ENCODE results near the gene IL31RA.

The IL31RA gene

GRCh38 chr5:55880453-55880852 is 29.3 kb downstream of the IL31RA start:
- POLR2A ChIA-PET = no interaction called here
- CTCF ChIA-PET = interaction anchor here (1.2 kb wide), 1 partner anchor 12 kb away, joined by 3 read pairs; no protein-coding TSS in a partner anchor
- no peak for DNase-seq (ENCODE audit: extremely low spot score)
- TF ChIP-seq, protein P1, sequence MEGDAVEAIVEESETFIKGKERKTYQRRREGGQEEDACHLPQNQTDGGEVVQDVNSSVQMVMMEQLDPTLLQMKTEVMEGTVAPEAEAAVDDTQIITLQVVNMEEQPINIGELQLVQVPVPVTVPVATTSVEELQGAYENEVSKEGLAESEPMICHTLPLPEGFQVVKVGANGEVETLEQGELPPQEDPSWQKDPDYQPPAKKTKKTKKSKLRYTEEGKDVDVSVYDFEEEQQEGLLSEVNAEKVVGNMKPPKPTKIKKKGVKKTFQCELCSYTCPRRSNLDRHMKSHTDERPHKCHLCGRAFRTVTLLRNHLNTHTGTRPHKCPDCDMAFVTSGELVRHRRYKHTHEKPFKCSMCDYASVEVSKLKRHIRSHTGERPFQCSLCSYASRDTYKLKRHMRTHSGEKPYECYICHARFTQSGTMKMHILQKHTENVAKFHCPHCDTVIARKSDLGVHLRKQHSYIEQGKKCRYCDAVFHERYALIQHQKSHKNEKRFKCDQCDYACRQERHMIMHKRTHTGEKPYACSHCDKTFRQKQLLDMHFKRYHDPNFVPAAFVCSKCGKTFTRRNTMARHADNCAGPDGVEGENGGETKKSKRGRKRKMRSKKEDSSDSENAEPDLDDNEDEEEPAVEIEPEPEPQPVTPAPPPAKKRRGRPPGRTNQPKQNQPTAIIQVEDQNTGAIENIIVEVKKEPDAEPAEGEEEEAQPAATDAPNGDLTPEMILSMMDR (IDR thresholded peaks at IDR 0.05; ENCODE audit: control extremely low read depth, extremely low read depth, low read depth, missing control alignments) = no peak

DNA sequence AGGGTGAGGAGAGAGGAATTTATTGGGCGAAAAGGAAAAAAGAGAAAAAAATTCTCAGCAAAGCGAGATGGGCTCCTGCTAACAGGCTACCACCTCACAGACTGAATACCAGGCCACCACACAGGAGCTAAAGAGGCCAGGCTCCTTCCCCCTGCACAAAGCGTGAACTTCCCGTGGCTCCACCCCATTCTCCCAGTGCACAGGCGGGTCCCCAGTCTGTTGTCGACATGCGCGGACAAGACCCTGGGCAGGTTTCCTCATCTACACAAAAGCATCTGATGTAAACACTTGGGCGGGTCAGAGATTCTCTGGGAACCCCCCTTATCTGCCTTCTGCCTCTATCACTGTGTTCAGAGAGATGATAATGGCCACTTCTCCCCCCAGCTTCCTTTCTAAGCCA is 34.2 kb downstream of the IL31RA start:
- POLR2A ChIA-PET = no interaction called here
- CTCF ChIA-PET = no interaction called here
- TF ChIP-seq, protein P1 (IDR thresholded peaks at IDR 0.05; ENCODE audit: control extremely low read depth, extremely low read depth, low read depth, missing control alignments) = no peak

DNA sequence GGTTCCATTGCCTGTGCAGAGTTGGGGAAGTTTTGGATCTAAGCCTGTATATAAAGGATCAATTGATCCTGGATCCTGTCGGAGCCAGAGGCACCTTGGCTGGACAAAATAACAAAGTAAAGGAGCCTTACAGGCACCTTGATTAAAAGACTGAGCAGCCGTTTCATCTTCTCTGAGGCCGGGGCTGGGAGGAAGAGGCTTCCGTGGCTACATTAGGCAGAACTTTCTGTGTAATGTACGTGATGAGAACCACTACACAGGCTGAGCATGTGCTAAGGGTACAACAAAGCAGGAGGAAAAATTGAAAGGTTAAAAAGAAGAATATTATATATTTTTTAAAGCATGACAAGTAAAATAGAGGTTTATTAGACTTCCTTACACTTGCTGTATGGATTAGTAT is 37.0 kb downstream of the IL31RA start:
- DNase-seq (ENCODE audit: extremely low spot score) = no peak
- TF ChIP-seq, protein P1 (IDR thresholded peaks at IDR 0.05; ENCODE audit: control extremely low read depth, extremely low read depth, low read depth, missing control alignments) = no peak
- CTCF ChIA-PET = interaction anchor here (1.4 kb wide), 1 partner anchor 19 kb away, joined by 4 read pairs; no protein-coding TSS in a partner anchor
- POLR2A ChIA-PET = no interaction called here

More for the DNA sequence above, 34.2 kb downstream of the IL31RA start:
- no peak for DNase-seq (ENCODE audit: extremely low spot score)

DNA sequence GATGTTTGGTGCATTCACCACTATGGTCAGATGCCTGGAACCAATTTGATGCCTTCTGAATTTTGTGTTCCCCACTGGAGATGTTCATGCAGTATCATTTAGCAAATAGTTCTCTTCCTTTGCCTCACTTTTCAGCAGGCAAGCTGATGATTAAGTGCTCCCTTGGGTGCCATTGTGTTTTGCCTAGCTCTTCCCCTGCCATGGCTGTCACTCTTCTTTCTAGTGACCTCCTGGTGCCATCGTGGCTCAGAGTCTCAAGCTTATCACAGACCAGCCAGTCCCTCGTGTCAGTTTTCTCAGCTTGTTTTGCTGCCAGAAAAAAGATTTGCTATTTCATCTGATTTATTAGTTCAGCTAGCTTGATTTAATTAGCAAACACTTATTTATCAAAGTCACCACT is 41.3 kb downstream of the IL31RA start:
- POLR2A ChIA-PET = no interaction called here
- DNase-seq (ENCODE audit: extremely low spot score) = no peak
- CTCF ChIA-PET = no interaction called here
- TF ChIP-seq, protein P1 (IDR thresholded peaks at IDR 0.05; ENCODE audit: control extremely low read depth, extremely low read depth, low read depth, missing control alignments) = no peak

DNA sequence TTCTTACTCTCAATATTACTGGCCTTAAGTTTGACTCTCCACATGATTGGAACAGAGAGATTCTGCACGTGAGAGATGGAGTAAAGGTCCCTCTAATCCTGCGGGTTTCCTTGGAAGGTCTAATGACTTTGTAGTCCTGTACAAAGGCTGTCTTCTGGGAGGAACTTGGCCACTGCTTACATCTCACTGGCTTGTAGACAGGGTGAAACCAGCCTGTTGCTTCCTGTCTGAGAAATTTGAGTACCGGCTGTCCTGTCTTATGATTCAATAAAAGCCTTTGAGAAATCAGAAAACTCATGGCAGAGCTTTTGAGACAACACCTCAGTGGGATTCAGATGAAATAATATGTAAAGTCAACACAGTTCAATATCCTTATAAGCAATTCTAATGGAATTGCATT is 43.0 kb downstream of the IL31RA start:
- DNase-seq (ENCODE audit: extremely low spot score) = no peak
- TF ChIP-seq, protein P1 (IDR thresholded peaks at IDR 0.05; ENCODE audit: control extremely low read depth, extremely low read depth, low read depth, missing control alignments) = no peak
- ChIA-PET POLR2A (no interaction called here), CTCF (no interaction called here)

- TF ChIP-seq, protein P1 (IDR thresholded peaks at IDR 0.05; ENCODE audit: control extremely low read depth, extremely low read depth, low read depth, missing control alignments) = no peak
- ChIA-PET CTCF (no interaction called here), POLR2A (no interaction called here)
- no peak for DNase-seq (ENCODE audit: extremely low spot score)
Measured at GRCh38 chr5:55895346-55895745, 44.2 kb downstream of the IL31RA start.

- DNase-seq (ENCODE audit: extremely low spot score) = no peak
- TF ChIP-seq, protein P1 (IDR thresholded peaks at IDR 0.05; ENCODE audit: control extremely low read depth, extremely low read depth, low read depth, missing control alignments) = no peak
- CTCF ChIA-PET = no interaction called here
- POLR2A ChIA-PET = no interaction called here
Measured at GRCh38 chr5:55896238-55896637, 45.1 kb downstream of the IL31RA start.
